GM20431 (cell line): ENCODE data around the gene DPYSL4.

Experiments
- in situ Hi-C: fragments of 300-500 bp; cut with MseI, MboI; formaldehyde crosslinking; loops from one replicate; pipeline ENCODE4 v1.15.0; 2020; ENCODE audit warnings: low sequenced_read_pairs; ENCODE audit not compliant: unreplicated experiment

The DPYSL4 gene

GRCh38 chr10:132203256-132204077 is 16.7 kb downstream of the DPYSL4 start:
- in situ Hi-C loops, result loop anchor here (25.0 kb wide), 1 partner anchor 459 kb away; no protein-coding TSS in a partner anchor

GRCh38 chr10:132204078-132204780 is 17.5 kb downstream of the DPYSL4 start:
- in situ Hi-C loops, result loop anchor here (25.0 kb wide), 1 partner anchor 458 kb away; no protein-coding TSS in a partner anchor

- in situ Hi-C loops, result loop anchor here (25.0 kb wide), 1 partner anchor 457 kb away; no protein-coding TSS in a partner anchor
Observed at GRCh38 chr10:132204781-132205473, 18.2 kb downstream of the DPYSL4 start.

- in situ Hi-C loops, result loop anchor here (25.0 kb wide), 1 partner anchor 456 kb away; no protein-coding TSS in a partner anchor
Observed at GRCh38 chr10:132205650-132206376, 19.1 kb downstream of the DPYSL4 start.

GRCh38 chr10:132206377-132206745 is 19.6 kb downstream of the DPYSL4 start:
- in situ Hi-C loops, result loop anchor here (25.0 kb wide), 1 partner anchor 456 kb away; no protein-coding TSS in a partner anchor

GRCh38 chr10:132206806-132207535 is 20.2 kb downstream of the DPYSL4 start:
- in situ Hi-C loops, result loop anchor here (25.0 kb wide), 1 partner anchor 455 kb away; no protein-coding TSS in a partner anchor

GRCh38 chr10:132207536-132208461 is 21.1 kb downstream of the DPYSL4 start:
- in situ Hi-C loops, result loop anchor here (25.0 kb wide), 1 partner anchor 455 kb away; no protein-coding TSS in a partner anchor

GRCh38 chr10:132208462-132209050 is 21.8 kb downstream of the DPYSL4 start:
- in situ Hi-C loops, result loop anchor here (25.0 kb wide), 1 partner anchor 454 kb away; no protein-coding TSS in a partner anchor

- in situ Hi-C loops, result loop anchor here (25.0 kb wide), 1 partner anchor 453 kb away; no protein-coding TSS in a partner anchor
Observed at GRCh38 chr10:132209130-132209529, 22.4 kb downstream of the DPYSL4 start.

GRCh38 chr10:132209978-132210530 is 23.3 kb downstream of the DPYSL4 start:
- in situ Hi-C loops, result loop anchor here (25.0 kb wide), 1 partner anchor 452 kb away; no protein-coding TSS in a partner anchor

GRCh38 chr10:132210766-132211165 is 24.0 kb downstream of the DPYSL4 start:
- in situ Hi-C loops, result loop anchor here (25.0 kb wide), 1 partner anchor 452 kb away; no protein-coding TSS in a partner anchor

GRCh38 chr10:132211246-132211645 is 24.5 kb downstream of the DPYSL4 start:
- in situ Hi-C loops, result loop anchor here (25.0 kb wide), 1 partner anchor 451 kb away; no protein-coding TSS in a partner anchor

GRCh38 chr10:132212816-132213215 is 26.1 kb downstream of the DPYSL4 start:
- in situ Hi-C loops, result loop anchor here (25.0 kb wide), 1 partner anchor 449 kb away; no protein-coding TSS in a partner anchor

GRCh38 chr10:132213917-132214316 is 27.2 kb downstream of the DPYSL4 start:
- in situ Hi-C loops, result loop anchor here (25.0 kb wide), 1 partner anchor 448 kb away; no protein-coding TSS in a partner anchor

GRCh38 chr10:132216441-132216840 is 29.7 kb downstream of the DPYSL4 start:
- in situ Hi-C loops, result loop anchor here (25.0 kb wide), 1 partner anchor 446 kb away; no protein-coding TSS in a partner anchor

- in situ Hi-C loops, result loop anchor here (25.0 kb wide), 1 partner anchor 443 kb away; no protein-coding TSS in a partner anchor
Observed at GRCh38 chr10:132219486-132219885, 32.7 kb downstream of the DPYSL4 start.
